ENCODE measurements around the gene CMTM6.
"Not testable (repeated sequence)": the region's sequence is repeated elsewhere in the genome, so short reads cannot be mapped to it uniquely, and the experiment has no call there.

The CMTM6 gene

GRCh38 chr3:32440611-32441350 lies 61.9 kb downstream of the CMTM6 start:
- no peak for DNase-seq

GRCh38 chr3:32439421-32439820 lies 63.2 kb downstream of the CMTM6 start:
- DNase-seq = not testable (repeated sequence)

- DNase-seq = no peak
Observed at GRCh38 chr3:32438596-32439344, 63.9 kb downstream of the CMTM6 start.

GRCh38 chr3:32437896-32438295 lies 64.8 kb downstream of the CMTM6 start:
- DNase-seq = no peak

GRCh38 chr3:32436816-32437189 lies 65.8 kb downstream of the CMTM6 start:
- DNase-seq = no peak

GRCh38 chr3:32435911-32436815 lies 66.5 kb downstream of the CMTM6 start:
- DNase-seq = peak; percentile 25

GRCh38 chr3:32434206-32434605 lies 68.4 kb downstream of the CMTM6 start:
- no peak for DNase-seq

- no peak for DNase-seq
Observed at GRCh38 chr3:32432711-32433530, 69.7 kb downstream of the CMTM6 start.

- DNase-seq = no peak
Observed at GRCh38 chr3:32432045-32432710, 70.5 kb downstream of the CMTM6 start.

GRCh38 chr3:32431481-32431880 lies 71.2 kb downstream of the CMTM6 start:
- DNase-seq = no peak

All from activated CD4-positive, CD25-positive, alpha-beta regulatory T cell treated with anti-CD3 and anti-CD28 coated beads, Interleukin-2, amount 50 U/mL, for 72 hours (primary cell).